HG03342 (cell line): ENCODE data around the gene LYRM4.
"Not testable (repeated sequence)": the region's sequence is repeated elsewhere in the genome, so short reads cannot be mapped to it uniquely, and the experiment has no call there.

ENCODE experiments used
- ATAC-seq: cut with Tn5 transposase; IDR thresholded peaks from one replicate; pipeline ENCODE4 v1.9.1; 2021; ENCODE audit warnings: mild to moderate bottlenecking, moderate library complexity; ENCODE audit not compliant: unreplicated experiment

The LYRM4 gene

DNA sequence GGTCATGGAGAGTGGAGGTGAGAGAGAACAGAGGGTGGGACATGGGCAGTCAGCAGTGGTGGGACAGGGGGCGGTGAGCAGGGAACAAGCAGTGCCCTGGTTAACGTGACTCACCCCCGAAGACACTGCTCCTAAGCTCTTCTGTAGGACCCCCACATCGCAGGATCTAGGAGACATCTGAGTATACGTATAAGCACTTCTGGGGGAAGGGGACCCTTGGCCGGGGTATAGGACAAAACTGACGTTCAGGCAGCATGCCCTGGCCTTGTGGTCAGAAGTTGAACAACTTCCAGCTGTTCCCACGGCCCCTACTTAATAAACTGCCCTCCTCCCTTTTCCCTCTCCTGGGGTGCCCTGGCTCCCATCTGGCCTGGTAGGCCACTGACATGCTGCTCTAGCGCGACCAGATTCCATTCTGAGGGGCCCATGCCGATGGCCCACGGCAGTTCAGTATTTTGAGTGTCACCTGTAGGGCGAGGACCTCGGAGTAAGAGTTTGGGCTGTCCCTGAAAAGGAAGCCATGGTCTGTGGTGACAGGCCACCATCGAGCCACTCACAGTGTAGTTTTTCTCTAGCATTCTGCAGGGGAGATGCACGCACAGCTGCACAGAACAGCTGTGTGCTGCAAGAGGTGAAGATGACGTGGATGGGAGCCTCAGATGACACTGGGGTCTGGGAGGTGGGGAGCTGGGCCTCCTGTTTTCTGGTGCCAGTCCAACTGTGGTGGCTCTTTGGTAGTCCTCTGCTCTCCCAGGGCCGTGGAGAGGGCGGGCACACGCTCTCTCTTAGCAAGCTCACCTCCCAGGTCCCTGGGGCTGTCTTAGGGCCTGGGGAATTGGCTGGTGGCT is 137.2 kb downstream of the LYRM4 start:
- no peak for ATAC-seq

DNA sequence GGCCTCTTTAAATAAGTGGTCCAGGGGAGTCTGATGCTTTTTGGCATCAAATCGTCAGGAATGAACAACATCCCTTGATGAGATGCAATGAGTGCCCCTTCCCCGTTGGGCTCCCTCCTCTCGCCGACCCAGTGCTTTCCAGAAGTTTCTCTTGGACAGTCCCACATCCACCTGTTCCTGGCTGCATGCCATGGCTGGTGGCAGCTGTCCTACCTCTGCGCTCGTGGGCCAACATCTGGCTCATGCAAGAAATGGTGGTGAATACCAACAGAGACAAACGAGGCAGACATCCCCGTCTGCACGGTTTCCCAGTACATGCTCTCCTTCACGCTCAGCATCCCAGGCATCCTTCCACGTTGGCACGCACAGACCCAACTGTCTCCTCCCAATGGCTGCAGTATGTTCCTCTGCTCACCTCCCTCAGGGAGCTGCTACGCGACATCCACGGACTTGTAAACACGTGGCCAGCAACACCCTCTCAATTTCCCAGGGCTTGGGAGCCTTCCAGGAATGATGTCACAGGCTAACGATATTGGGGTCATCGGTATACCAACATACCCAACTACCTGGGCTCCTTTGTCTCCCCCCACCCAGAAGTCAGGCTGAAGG is 138.1 kb downstream of the LYRM4 start:
- no peak for ATAC-seq

DNA sequence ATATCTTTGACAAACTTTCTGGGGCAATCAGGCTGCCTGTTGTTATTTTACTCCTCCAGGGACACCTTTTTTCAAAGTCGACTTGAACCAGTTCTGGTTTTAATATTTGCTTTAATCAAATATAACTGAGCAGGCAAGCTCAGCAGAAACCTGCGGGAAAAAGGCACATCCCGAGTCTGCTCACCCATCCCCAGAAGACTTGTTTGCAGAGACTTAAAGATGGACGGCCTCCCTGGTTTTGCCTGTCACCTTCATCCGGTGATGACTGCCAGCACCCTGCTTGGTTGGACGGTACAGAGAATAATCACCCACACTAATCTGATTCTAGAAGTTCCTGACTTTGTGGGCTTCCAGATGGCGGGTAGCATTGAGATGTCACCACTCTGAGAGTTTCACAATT is 138.8 kb downstream of the LYRM4 start:
- ATAC-seq: no peak

DNA sequence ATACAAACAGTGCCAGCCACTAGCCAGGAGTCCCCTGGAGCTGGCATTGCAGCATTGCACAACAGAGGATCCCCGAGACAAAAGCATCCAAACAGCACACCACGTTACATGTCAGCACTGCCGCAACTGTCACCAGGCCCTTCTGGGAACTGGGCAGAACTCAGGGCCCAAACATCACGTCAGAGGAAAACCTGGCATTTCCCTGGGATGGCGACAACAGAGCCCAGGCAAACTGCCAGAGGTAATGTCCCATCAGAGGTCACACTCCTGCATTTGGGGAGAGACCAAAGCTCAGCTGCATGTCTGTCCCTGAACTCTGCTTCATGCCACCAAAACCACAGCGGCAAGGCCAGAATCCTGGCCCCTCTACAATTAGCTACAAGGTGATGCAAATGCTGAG is 139.3 kb downstream of the LYRM4 start:
- ATAC-seq: no peak

DNA sequence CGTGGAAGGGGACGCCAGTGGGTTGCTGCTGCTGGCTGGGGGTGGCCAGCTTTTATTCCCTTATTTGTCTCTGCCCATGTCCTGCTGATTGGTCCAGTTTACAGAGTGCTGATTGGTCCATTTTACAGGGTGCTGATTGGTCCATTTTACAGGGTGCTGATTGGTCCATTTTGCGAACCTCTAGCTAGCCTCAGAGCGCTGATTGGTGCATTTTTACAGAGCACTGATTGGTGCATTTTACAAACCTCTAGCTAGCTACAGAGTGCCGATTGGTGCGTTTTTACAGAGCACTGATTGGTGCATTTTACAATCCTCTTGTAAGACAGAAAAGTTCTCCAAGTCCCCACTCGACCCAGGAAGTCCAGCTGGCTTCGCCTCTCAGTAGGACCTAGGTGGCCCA is 140.2 kb downstream of the LYRM4 start:
- not testable (repeated sequence) for ATAC-seq

DNA sequence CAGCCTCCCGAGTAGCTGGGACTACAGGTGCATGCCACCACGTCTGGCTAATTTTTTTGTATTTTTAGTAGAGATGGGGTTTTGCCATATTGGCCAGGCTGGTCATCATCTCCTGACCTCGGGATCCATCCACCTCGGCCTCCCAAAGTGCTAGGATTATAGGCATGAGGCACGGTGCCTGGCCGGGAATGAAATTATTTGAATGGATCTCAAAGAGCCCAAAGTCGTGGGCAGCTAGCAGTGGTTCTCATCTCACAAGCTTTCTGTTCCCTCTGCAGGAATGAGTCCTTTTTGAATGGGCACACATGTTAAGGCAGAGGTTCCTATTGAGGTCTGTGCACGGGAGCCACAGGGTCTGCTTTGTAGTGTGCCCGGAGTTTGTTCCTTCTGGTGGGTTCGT is 140.7 kb downstream of the LYRM4 start:
- ATAC-seq: no peak

DNA sequence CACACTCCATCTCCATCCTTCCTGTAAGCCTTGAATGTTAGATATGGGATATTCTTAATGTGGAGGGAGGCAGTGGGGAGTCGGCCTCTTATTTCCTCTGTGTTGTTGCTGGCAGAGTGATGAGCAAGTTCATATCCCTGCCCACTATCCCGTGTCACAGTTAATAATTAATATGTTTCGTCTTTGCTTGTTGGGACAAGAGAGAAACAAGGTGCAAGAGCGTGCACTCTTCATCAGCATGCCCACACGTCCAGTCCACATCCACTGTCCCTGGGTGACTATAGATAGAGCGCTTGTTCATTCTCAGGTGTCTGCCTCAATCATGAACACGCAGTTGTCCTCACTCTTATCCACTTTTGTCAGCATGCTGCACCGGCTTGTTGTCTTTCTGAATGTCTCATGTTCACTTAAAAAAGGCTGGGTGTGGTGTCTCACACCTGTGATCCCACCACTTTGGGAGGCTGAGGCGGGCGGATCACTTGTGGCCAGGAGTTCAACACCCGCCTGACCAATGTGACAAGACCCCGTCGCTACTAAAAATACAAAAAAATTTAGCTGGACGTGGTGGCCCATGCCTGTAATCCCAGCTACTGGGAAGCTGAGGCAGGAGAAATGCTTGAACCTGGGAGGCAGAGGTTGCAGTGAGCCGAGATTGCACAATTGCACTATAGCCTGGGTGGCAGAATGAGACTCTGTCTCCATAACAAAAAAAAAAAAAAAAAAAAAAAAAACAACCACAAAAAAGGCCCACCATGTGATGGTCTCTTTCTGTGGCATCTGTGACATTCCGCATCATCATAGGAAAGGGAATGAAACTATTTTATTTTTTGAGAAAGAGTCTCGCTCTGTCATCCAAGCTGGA is 141.4 kb downstream of the LYRM4 start:
- no peak for ATAC-seq

DNA sequence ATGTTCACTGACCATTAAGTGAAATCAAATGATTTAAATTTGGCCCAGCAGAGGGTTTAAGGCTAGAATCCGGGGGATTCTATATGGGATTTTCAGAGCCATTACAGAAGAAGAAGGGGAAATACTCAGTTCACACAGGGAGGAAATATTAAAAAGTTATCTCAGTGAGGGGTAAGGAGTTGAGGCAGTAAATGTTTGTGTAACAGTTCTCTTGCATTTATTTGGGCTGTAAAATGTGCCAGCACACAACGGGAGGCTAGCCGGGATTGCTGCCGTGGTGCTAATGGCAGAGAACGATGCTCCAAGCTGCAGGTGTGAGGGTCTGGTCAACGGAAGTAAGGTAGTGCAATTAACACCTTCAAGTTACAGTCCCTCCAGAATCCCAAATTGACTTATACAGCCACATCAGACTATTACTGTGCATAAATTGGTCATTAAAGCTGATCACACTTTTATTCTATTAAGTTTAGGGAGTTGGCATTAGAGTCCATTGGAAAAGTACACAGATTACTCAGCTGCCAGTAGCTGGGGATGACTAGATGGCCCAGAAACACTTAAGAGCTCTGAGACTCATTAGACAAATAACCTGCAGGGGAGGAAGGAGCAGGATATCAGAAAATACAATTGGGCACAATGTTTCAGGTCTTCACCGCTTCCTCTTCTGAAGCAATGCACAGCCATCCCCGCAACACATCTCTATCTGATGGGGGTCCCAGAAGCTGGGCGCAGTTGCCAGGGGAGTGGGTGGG is 144.3 kb downstream of the LYRM4 start:
- no peak for ATAC-seq

DNA sequence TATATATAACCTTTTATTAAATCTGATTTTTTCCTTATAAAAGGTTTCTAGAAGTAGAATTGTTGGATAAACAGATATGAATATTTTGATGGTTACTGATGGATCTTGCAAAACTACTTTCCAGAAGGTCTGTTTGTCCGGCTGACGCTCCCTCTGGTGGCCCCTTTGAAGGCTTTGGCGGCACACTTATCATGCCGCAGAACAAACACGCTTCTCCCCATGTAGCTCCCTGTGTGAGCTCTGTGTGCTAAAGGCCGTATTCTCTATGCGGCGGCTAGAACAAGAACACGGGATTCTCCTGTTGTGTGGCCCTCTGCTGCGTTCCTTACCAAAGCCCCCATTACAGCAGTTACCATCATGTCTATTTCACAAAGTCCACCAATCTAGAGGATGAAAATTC is 145.6 kb downstream of the LYRM4 start:
- no peak for ATAC-seq

DNA sequence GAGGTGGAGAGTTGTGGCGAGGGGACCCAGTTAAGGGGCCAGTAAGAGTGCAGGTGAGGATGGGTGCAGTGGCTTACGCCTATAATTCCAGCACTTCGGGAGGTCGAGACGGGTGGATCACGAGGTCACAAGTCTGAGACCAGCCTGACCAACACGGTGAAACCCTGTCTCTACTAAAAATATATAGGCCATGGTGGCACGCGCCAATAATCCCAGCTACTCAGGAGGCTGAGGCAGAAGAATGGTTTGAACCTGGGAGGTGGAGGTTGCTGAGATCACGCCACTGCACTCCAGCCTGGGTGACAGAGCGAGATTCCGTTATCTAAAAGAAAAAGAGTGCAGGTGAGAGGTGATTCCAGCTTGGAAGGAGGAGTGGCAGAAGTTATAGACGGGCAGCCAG is 147.7 kb downstream of the LYRM4 start:
- no peak for ATAC-seq

DNA sequence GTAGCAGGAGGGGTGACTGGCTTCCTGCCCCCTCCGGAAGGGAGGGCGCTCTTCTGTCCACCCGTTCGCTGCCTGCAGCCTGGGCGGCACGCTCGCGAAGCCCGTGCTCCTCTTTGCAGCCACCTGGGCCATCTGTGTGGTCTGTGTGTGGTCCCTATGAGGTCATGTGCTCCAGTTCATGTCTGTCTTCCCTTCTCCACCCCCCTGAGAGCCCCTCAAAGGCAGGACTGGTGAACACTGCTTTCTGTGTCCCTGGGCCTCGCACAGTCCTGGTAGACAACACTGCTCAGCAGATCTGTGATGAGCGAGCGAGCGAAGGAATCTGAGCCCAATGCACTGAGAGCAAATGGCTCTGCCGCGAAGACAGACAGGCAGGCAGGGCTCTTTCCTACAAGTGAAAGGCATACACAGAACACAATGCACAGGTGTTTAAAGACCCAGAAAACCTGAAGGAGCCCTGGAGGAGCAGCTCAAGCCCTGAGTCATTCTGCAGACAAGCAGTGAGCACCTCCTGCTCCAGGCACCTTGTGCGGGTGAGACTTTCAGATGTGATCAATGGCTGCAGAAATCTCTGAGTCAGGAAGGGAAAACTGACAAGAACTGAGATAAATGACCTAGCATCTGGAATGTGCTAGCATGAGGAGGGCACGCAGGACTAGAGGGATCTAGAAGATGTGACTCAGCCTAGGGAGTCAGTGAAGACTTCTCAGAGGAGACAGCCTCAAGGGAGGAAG is 148.5 kb downstream of the LYRM4 start:
- ATAC-seq: no peak

DNA sequence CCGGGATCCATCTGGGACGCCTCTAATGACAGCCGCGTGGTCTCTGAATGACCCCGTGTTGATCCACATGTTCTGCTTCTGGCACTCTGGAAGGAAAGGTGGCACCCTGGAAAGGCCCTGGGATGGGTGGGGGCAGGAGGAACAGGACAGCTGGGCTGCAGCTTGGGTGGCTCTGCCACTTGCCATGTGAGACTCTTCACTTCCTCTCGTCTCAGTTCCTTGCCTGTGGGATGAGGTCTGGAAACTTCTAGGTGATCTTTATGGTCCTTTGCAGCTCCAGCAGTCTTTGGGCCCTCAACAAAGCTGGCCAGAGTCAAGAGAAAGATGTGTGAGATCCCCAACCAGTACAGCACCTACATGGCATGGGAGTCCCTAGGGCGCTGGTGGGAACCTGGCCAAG is 149.1 kb downstream of the LYRM4 start:
- no peak for ATAC-seq

DNA sequence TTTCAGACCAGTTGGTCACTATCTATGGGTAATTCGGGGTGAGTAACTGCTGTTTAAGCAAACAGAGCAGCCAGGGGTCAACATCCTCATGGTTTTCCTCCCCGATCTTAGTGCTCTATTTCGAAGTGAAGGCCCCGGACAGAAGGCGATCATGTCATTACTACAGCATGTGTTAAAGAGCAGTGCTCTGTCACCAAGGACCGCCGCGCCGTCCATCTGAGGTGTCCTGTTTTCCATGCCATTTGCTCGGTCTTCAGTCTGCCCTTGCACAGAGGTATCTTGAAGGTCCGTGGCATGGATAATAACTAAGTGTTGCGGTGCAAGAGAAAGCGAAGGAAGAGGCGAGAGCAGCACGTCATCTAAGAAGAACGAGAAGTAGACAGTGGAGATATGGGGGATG is 150.5 kb downstream of the LYRM4 start:
- ATAC-seq: no peak

DNA sequence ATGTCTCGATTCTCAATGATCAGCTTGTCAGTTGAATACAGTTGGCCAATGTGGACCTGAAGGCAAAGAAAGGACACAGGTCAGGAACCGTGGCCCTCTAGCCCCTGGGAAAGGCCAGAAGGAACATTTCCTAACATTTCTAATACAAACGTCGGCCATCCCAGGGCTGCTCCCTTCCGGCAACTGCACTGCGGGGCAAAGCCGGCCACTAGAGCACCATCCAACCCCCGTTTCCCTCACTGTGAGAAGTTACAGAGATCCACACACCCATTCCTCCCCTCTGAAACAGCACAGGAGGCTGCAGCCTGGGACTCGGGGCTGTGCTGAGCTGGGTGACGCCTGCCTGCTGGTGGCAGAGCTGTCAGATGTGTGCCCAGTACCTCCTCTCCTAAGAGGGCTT is 151.3 kb downstream of the LYRM4 start:
- ATAC-seq: no peak

DNA sequence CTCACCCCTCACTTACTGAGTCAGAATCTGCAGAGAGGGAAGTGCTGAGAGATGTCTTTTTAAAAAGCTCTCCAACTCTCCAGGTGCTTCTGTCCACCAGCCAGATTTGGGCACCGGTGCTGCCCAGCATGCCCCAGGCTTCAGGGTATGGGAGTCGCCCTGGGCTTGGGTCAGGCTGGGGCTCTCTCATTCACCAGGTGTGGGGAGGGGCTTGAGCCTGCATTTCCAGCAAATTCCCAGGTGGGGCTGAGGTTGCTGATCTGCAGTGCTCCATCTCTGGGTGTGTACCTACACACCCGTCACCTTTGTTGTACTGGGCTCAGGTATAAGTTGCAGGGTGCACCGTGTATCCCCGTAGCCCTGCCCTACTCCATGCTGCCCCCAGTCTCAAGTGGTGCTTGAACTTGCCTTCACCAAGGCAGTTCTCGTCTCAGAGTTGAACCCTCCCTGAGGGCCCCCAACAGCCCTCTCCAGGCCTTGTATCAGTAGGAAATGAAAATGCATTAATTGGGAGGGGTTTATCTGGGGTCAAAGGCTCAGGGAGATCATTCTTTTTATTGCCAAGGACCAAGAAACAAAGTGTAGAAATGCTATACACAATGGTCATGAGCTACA is 152.1 kb downstream of the LYRM4 start:
- ATAC-seq: no peak

DNA sequence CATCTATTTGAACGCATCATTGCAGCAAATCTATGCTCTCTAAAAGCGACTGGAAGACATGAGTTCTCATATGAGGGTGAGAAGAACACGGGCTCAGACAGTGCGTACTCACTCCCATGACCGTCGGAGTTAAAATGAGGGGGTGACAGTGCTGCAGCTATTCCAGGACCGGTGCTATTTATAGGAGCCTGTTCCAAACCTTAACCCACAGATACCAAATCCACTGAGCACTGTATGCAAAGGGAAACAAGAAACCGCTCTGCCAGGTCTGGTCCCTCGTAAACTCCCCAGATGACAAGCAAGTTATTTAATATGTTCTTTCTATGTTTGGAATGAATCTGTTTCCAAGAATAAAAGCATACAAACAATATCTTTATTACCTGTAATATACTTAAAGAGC is 152.7 kb downstream of the LYRM4 start:
- ATAC-seq: no peak

DNA sequence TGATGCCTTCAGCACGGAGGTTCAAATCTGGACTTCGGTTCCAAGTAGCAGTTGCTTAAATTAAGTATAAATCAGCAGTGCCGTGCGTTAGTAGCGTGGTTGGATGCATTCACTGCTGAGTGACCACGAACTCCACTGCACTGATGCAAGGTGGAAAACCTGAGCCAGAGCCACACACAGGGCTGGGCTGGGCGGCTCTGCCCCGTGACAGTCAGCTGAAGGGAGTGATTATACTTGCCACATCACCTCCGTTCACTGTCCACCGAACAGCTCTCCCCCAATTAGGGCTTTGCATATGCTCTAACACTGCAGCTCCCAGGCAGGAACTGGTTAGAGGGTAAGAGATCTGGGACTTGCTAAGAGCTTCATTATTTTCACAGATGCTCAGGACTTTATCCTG is 153.4 kb downstream of the LYRM4 start:
- no peak for ATAC-seq

DNA sequence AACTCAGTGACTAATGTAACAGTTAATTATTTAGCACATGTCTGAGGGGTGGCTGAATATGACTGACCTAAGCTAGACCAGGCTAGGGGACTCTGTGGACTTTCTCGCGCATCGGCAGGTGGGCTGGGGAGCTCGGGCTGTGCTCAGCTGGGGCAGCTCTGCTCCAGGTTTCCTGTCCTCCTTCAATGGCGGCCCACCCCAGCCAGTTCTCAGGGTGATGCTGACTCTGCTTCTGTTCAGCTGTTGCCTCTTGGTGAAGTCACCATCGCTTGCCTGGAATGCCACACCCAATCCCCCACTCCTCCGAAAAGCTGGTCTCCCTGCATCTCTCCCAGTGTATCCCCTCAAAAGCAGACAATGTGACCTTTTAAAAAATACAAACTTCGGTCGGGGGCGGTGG is 155.6 kb downstream of the LYRM4 start:
- ATAC-seq: no peak

DNA sequence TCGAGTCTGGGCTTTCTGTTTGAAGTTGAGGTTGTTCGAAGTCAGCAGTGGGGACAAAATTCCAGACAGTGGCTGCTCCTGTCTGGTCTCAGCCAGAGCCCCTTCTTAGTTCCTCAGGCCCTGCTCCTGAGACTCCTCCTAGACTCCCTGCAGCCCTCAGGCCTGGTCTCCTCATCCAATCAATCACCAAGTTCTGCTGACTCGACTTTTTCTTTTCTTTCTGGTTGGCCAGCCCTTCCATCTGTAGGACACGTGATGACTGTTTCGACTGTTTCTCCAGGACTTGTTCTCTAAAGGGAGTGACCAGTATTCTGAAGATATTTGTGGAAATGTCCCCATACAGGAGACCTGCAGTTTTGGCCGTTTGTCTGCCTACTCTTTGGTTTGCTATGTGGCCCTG is 156.1 kb downstream of the LYRM4 start:
- no peak for ATAC-seq

DNA sequence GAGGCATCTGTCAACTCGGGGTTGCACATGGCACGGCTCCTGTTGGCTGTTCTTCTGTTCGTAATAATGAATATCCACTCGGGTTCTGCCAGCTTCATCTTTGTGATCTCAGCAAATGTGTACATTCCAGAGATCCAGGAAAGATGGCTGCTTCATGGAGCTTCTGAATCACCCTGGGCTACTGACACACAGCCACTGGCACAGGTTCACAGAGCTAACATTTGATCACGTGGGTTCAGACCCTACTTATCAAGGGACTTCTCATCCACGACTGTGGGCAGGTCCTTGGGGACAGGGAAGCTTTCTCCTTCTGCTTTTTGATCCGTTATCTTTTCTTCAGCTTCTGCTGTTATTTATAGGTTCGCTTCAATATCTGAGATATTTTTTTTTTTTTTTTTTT is 157.5 kb downstream of the LYRM4 start:
- no peak for ATAC-seq
